ENCODE measurements around the gene COL2A1. TPM values are rescaled to one million over a fixed set of nuclear protein-coding genes. Genes with fewer than 3 reads are reported as not detected.
A peak's percentile ranks its signal among the peaks of the same experiment; 100 is the strongest.
"Not testable (repeated sequence)": the region's sequence is repeated elsewhere in the genome, so short reads cannot be mapped to it uniquely, and the experiment has no call there.

The COL2A1 gene
- total RNA-seq, 4 donors from 2014 or later: not detected

GRCh38 chr12:47965581-47965980 is 38.7 kb downstream of the COL2A1 start:
- peaks cover 0 to 40% (median 0%) of the 10 kb centered on the region in 3 donors for H3K36me3 ChIP-seq
- intact Hi-C loops (cut with DNase I): loop anchor here (10.0 kb wide), 1 partner anchor 199 kb away; no protein-coding TSS in a partner anchor
- no peak overlapping the region for H3K27ac ChIP-seq
- H3K4me1 ChIP-seq: peaks cover 7 to 43% (median 9%) of the 10 kb centered on the region in 3 donors
- 82 to 84% methylated on average over 3 of the region's 3 CpGs for WGBS, 2 donors
- H3K4me3 ChIP-seq: no peak overlapping the region
- peaks cover 0 to 5% (median 0%) of the 10 kb centered on the region in 4 donors for H3K27me3 ChIP-seq
- TF ChIP-seq, protein P1, sequence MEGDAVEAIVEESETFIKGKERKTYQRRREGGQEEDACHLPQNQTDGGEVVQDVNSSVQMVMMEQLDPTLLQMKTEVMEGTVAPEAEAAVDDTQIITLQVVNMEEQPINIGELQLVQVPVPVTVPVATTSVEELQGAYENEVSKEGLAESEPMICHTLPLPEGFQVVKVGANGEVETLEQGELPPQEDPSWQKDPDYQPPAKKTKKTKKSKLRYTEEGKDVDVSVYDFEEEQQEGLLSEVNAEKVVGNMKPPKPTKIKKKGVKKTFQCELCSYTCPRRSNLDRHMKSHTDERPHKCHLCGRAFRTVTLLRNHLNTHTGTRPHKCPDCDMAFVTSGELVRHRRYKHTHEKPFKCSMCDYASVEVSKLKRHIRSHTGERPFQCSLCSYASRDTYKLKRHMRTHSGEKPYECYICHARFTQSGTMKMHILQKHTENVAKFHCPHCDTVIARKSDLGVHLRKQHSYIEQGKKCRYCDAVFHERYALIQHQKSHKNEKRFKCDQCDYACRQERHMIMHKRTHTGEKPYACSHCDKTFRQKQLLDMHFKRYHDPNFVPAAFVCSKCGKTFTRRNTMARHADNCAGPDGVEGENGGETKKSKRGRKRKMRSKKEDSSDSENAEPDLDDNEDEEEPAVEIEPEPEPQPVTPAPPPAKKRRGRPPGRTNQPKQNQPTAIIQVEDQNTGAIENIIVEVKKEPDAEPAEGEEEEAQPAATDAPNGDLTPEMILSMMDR (IDR thresholded peaks at IDR 0.05): no peak
- no peak for TF ChIP-seq POLR2A (IDR thresholded peaks at IDR 0.05)
- no peaks in the 10 kb centered on the region for H3K9me3 ChIP-seq
- DNase-seq: no peak

- no peak for TF ChIP-seq POLR2A (IDR thresholded peaks at IDR 0.05)
- TF ChIP-seq, protein P1 (IDR thresholded peaks at IDR 0.05): no peak
- Histone ChIP-seq H3K9me3 (no peaks in the 10 kb centered on the region), H3K27ac (peak overlapping the region in 3 of 4 donors; percentile 67 to 83 (median 78)), H3K4me1 (peaks cover 7 to 43% (median 9%) of the 10 kb centered on the region in 3 donors), H3K27me3 (peaks cover 0 to 5% (median 0%) of the 10 kb centered on the region in 4 donors), H3K36me3 (peaks cover 0 to 37% (median 0%) of the 10 kb centered on the region in 3 donors), H3K4me3 (peak overlapping the region; percentile 73 to 91 (median 78))
- 14 to 35% methylated on average over 5 to 16 of the region's 18 CpGs for WGBS, 2 donors
- DNase-seq: no peak
- intact Hi-C loops (cut with DNase I): loop anchor here (10.0 kb wide), 1 partner anchor 201 kb away; no protein-coding TSS in a partner anchor
Measured at GRCh38 chr12:47964106-47964728, 40.1 kb downstream of the COL2A1 start.

DNA sequence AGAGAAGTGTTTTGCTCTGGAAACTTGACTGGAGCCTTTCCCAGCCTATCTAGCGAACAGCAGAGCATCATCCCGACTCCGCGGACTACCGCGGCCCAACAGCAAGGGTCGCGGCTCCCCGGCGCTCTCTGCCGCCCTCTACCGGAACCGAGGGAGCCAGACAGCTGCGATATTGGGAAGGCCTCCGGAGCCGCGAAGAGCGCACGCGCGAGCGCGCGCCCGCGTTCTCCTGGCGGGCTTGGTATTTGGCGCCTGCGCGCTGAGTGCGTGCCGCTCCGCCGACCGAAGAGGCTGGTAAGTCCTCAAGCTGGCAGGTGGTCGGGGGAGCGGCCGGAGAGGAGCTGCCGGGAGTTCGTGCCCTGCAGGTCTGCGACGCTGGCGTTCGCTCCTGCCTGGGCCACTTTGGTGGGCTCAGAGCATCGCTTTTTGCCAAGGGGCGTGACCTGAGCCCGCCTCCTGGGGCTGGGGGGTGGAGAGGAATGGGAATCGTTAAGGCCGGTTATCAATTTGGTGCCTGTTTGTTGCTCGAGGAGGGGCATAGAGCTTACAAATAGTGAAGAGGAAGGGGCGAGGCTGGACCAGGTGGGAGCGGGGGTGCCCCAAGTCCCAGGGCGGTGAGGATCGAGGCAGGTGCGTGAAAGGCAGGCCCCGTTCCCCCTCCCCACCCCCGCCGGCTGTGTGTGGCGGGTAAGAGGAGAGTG is 40.8 kb downstream of the COL2A1 start, which contains the start of gene TMEM106C:
TMEM106C (plus strand) TSS at position 257 of the 701 bp plus-strand sequence. CDS start 641 bp downstream, outside the sequence.
- Histone ChIP-seq H3K4me3 (peak within 1 kb of the TSS; percentile 73 to 91 (median 78)), H3K36me3 (peaks cover 0 to 30% (median 0%) of the 10 kb centered on the region in 3 donors), H3K4me1 (peaks cover 7 to 43% (median 9%) of the 10 kb centered on the region in 3 donors), H3K9me3 (no peaks in the 10 kb centered on the region), H3K27me3 (peaks cover 0 to 5% (median 0%) of the 10 kb centered on the region in 4 donors), H3K27ac (peak within 1 kb of the TSS; percentile 53 to 83 (median 72))
- intact Hi-C loops (cut with DNase I): loop anchor here (10.0 kb wide), 1 partner anchor 201 kb away; no protein-coding TSS in a partner anchor
- 0 to 1% methylated on average over 2 to 12 of the region's 59 CpGs for WGBS, 2 donors
- TF ChIP-seq, protein P1 (IDR thresholded peaks at IDR 0.05): peak; percentile 90 to 99 (median 96)
- peak in 1 of 4 donors; percentile 41 for TF ChIP-seq POLR2A (IDR thresholded peaks at IDR 0.05)
- peak; percentile 36 for DNase-seq

- no peak for TF ChIP-seq POLR2A (IDR thresholded peaks at IDR 0.05)
- TF ChIP-seq, protein P1 (IDR thresholded peaks at IDR 0.05): no peak
- Histone ChIP-seq H3K27ac (no peak overlapping the region), H3K36me3 (peaks cover 0 to 17% (median 0%) of the 10 kb centered on the region in 3 donors), H3K4me1 (peaks cover 7 to 33% (median 9%) of the 10 kb centered on the region in 3 donors), H3K27me3 (peaks cover 0 to 5% (median 0%) of the 10 kb centered on the region in 4 donors), H3K4me3 (no peak overlapping the region), H3K9me3 (no peaks in the 10 kb centered on the region)
- DNase-seq: no peak
- WGBS, 2 donors: 78 to 89% methylated on average over 8 to 11 of the region's 11 CpGs
- intact Hi-C loops (cut with DNase I): loop anchor here (10.0 kb wide), 1 partner anchor 203 kb away; no protein-coding TSS in a partner anchor
Measured at GRCh38 chr12:47962198-47962597, 42.1 kb downstream of the COL2A1 start.

DNA sequence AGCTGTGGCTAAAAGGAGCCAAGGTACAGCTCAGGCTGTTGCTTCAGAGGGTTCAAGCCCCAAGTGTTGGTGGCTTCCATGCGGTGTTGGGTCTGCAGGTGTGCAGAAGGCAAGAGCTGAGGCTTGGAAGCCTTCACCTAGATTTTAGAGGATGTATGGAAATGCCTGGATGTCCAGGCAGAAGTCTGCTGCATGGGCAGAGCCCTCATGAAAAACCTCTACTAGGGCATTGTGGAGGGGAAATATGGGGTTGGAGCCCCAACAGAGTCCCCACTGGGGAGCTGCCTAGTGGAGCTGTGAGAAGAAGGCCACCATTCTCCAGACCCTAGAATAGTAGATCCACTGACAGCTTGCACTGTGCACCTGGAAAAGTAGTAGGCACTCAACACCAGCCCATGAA is 46.6 kb downstream of the COL2A1 start:
- H3K9me3 ChIP-seq, DNase-seq, H3K4me1 ChIP-seq, H3K27me3 ChIP-seq, H3K27ac ChIP-seq, H3K36me3 ChIP-seq, H3K4me3 ChIP-seq: not testable (repeated sequence)
- no CpG with 5 or more reads among the region's 1 CpG for WGBS, 2 donors
- intact Hi-C loops (cut with DNase I): loop anchor here (10.0 kb wide), 2 partner anchors 93 to 233 kb away; partner anchors contain the start of gene ENDOU
